ENCODE measurements around the gene RAP1B. TPM values are rescaled to one million over a fixed set of nuclear protein-coding genes. Genes with fewer than 3 reads are reported as not detected.

RAP1B gene
- total and polyA plus RNA-seq, 12 donors = 74.6 to 302 (median 165) TPM

- WGBS, 4 donors = 75 to 94% (median 84%) methylated on average over 1 of the region's 1 CpG
- no peak for DNase-seq
- H3K4me1 ChIP-seq (replicated peaks in 1 of 2) = no peaks in the 10 kb centered on the region
- H3K36me3 ChIP-seq (replicated peaks in 1 of 2) = no peaks in the 10 kb centered on the region
- no peak for TF ChIP-seq CTCF (IDR thresholded peaks at IDR 0.05)
- TF ChIP-seq POLR2A (IDR thresholded peaks at IDR 0.05) = no peak
- H3K27ac ChIP-seq = no peak overlapping the region
- no peak overlapping the region for H3K4me3 ChIP-seq
- H3K9me3 ChIP-seq (replicated peaks in 1 of 3) = no peaks in the 10 kb centered on the region
- H3K27me3 ChIP-seq = no peaks in the 10 kb centered on the region
- intact Hi-C loops (cut with DNase I) = no loop called here
Measured at GRCh38 chr12:68577949-68578348, 32.8 kb upstream of the RAP1B start.

- no peaks in the 10 kb centered on the region for H3K36me3 ChIP-seq (replicated peaks in 1 of 2)
- DNase-seq = no peak
- H3K27me3 ChIP-seq = no peaks in the 10 kb centered on the region
- no peak overlapping the region for H3K4me3 ChIP-seq
- intact Hi-C loops (cut with DNase I) = no loop called here
- no peak for TF ChIP-seq CTCF (IDR thresholded peaks at IDR 0.05)
- no peak for TF ChIP-seq POLR2A (IDR thresholded peaks at IDR 0.05)
- H3K4me1 ChIP-seq (replicated peaks in 1 of 2) = no peaks in the 10 kb centered on the region
- H3K9me3 ChIP-seq (replicated peaks in 1 of 3) = no peaks in the 10 kb centered on the region
- no peak overlapping the region for H3K27ac ChIP-seq
- 89 to 96% (median 91%) methylated on average over 6 of the region's 6 CpGs for WGBS, 4 donors
Measured at GRCh38 chr12:68578765-68579164, 31.9 kb upstream of the RAP1B start.

GRCh38 chr12:68579254-68579653 is 31.4 kb upstream of the RAP1B start:
- Histone ChIP-seq H3K4me3 (no peak overlapping the region), H3K27ac (no peak overlapping the region), H3K27me3 (no peaks in the 10 kb centered on the region), H3K36me3 (replicated peaks in 1 of 2) (no peaks in the 10 kb centered on the region), H3K4me1 (replicated peaks in 1 of 2) (no peaks in the 10 kb centered on the region), H3K9me3 (replicated peaks in 1 of 3) (no peaks in the 10 kb centered on the region)
- intact Hi-C loops (cut with DNase I) = no loop called here
- WGBS, 4 donors = 75 to 80% (median 77%) methylated on average over 5 of the region's 5 CpGs
- no peak for TF ChIP-seq CTCF (IDR thresholded peaks at IDR 0.05)
- no peak for TF ChIP-seq POLR2A (IDR thresholded peaks at IDR 0.05)
- DNase-seq = no peak

- no peak overlapping the region for H3K4me3 ChIP-seq
- TF ChIP-seq POLR2A (IDR thresholded peaks at IDR 0.05) (no peak), CTCF (IDR thresholded peaks at IDR 0.05) (no peak)
- WGBS, 4 donors = 88 to 96% (median 93%) methylated on average over 1 of the region's 1 CpG
Measured at GRCh38 chr12:68580911-68581310, 29.8 kb upstream of the RAP1B start.

More at GRCh38 chr12:68580911-68581310, 29.8 kb upstream of the RAP1B start:
- H3K4me1 ChIP-seq (replicated peaks in 1 of 2) = no peaks in the 10 kb centered on the region
- H3K36me3 ChIP-seq (replicated peaks in 1 of 2) = no peaks in the 10 kb centered on the region
- H3K27me3 ChIP-seq = no peaks in the 10 kb centered on the region
- DNase-seq = no peak
- H3K27ac ChIP-seq = no peak overlapping the region
- intact Hi-C loops (cut with DNase I) = no loop called here
- no peaks in the 10 kb centered on the region for H3K9me3 ChIP-seq (replicated peaks in 1 of 3)

Data from adrenal gland (tissue), 12 donors.